Measurements from ENCODE around the gene PACS1. TPM values are rescaled to one million over a fixed set of nuclear protein-coding genes. Genes with fewer than 3 reads are reported as not detected.

Gene PACS1
- total and polyA plus RNA-seq, 2 donors (not counting 1 experiment from before 2014, with no cell fraction given) = 131 to 303 TPM

- H3K27me3 Mint-ChIP-seq = no peaks in the 10 kb centered on the region
- WGBS (ENCODE audit: insufficient coverage) = under 1% methylated on average over 59 of the region's 64 CpGs
- intact Hi-C loops (cut with micrococcal nuclease) = loop anchor here (1.0 to 5.0 kb wide), 7 partner anchors 14 to 556 kb away; partner anchors contain the start of genes BRMS1, CFL1, KAT5 and SF3B2
- Histone ChIP-seq H3K27me3 (replicated peaks in 1 of 4; ENCODE audit: control extremely low read depth in 1 of 4, control insufficient read depth in 3 of 4, insufficient read depth in 4 of 4, low read length in 3 of 4) (no peaks in the 10 kb centered on the region), H3K9ac (ENCODE audit: low read length) (peak within 1 kb of the TSS; percentile 94), H3K4me2 (replicated peaks; ENCODE audit: low read depth, low read length, poor library complexity, severe bottlenecking) (peak within 1 kb of the TSS; percentile 99), H3K4me3 (ENCODE audit: control extremely low read depth in 1 of 5, extremely low read depth in 1 of 5, insufficient read depth in 1 of 5, low read depth in 2 of 5, low read length in 4 of 5) (peak within 1 kb of the TSS; percentile 83 to 100 (median 98)), H4K20me1 (ENCODE audit: control insufficient read depth, insufficient read depth, low read length, poor library complexity, severe bottlenecking) (peaks cover 38% of the 10 kb centered on the region), H2AFZ (ENCODE audit: insufficient read depth, low read depth, low read length, poor library complexity, severe bottlenecking) (peak within 1 kb of the TSS; percentile 79), H3K4me1 (ENCODE audit: control insufficient read depth in 2 of 2, insufficient read depth in 2 of 2, low read length in 2 of 2) (peaks cover 14 to 27% of the 10 kb centered on the region in 2 donors), H3K9me3 (ENCODE audit: control extremely low read depth in 1 of 3, control insufficient read depth in 2 of 3, insufficient read depth in 1 of 3, low read length in 2 of 3) (no peaks in the 10 kb centered on the region), H3K36me3 (replicated peaks in 1 of 2; ENCODE audit: control extremely low read depth in 1 of 2, control insufficient read depth in 1 of 2, extremely low read depth in 1 of 2, insufficient read depth in 2 of 2, low read length in 1 of 2) (peaks cover 0 to 42% of the 10 kb centered on the region in 2 experiments), H3K79me2 (ENCODE audit: control insufficient read depth, insufficient read depth, low read length) (peaks cover 39% of the 10 kb centered on the region), H3K27ac (ENCODE audit: low read length in 2 of 2) (peak within 1 kb of the TSS; percentile 81 to 97)
- ATAC-seq (ENCODE audit: low read depth) (peak; percentile 77), DNase-seq (peak; percentile 100)
- peaks cover 29% of the 10 kb centered on the region for H3K4me1 Mint-ChIP-seq
- H3K9me3 Mint-ChIP-seq (ENCODE audit: insufficient read depth) = no peaks in the 10 kb centered on the region
- POLR2A ChIA-PET = interaction anchor here (0.5 to 2.4 kb wide), 15 partner anchors 9 to 380 kb away, joined by 3 to 13 read pairs (median 5); partner anchors contain the start of genes BANF1, EIF1AD, SF3B2 and YIF1A
- H3K27ac Mint-ChIP-seq = peak within 1 kb of the TSS; percentile 96
- TF ChIP-seq CTCF (IDR thresholded peaks at IDR 0.05) = no peak
- no peak for TF ChIP-seq EZH2 (IDR thresholded peaks at IDR 0.05; ENCODE audit: borderline replicate concordance, insufficient read depth, low read depth, low read length, poor library complexity, severe bottlenecking)
- CTCF ChIA-PET = interaction anchor here (0.6 to 1.6 kb wide), 6 partner anchors 14 to 379 kb away, joined by 3 to 9 read pairs (median 4); partner anchors contain the start of gene YIF1A
- peak within 1 kb of the TSS; percentile 95 for H3K4me3 Mint-ChIP-seq
These were observed 198.3 kb downstream of the PACS1 start, which contains the start of gene RAB1B for GRCh38 chr11:66268244-66268951. RAB1B (plus strand) TSS chr11:66268639; CDS start chr11:66268680, 41 bp downstream.
